SKM-1 treated with dmso at 0.1 percent for 144 hours (cell line): Measurements from ENCODE around the gene SLC6A6.

Experiments
- DNase-seq: peaks from one replicate; lab custom pipeline; 2025; ENCODE audit not compliant: unreplicated experiment; lab: John Stamatoyannopoulos, UW

The SLC6A6 gene

DNA sequence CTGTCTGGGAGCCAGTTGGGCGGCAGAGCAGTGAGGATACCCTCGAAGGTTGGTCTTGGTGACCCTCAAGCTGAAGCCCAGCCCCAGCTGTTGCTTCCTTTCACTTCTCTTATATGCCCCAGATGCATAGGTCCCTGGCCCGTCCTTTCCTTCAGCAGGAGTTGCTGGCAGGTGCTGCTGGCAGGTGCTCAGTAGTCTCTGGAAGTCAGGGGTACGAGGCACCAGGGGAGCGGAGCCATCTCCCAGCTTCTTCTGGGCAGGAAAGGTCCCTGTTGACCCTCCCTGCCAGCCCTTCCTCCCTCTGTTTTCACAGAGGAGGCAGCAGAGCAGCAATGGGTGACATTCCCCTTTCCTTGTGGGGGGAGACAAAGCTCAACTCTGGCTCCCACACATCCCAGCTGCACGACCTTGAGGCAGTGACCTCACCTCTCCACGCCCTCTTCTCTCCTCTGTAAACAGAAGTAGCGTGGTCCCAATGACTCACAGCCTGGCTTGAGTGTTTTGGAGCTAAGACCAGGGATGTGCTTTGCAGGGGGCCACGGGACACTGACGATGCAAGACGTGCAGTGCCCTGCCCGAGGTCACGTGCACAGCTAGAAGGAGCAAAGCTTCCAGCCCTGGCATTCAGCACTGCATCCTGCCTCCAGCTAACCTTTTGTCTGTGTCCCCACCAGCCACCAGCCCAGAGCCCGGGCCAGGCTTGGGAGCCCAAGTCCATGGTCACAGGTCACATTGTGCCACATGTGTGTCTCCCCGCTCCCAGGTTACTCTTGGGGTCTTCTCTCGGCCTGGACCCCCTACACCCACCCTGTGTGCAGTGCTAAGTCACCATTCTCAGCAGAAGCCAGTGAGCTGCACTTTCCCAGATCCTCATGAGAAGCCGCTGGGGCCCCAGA lies 49.7 kb downstream of the SLC6A6 start:
- DNase-seq: no peak

DNA sequence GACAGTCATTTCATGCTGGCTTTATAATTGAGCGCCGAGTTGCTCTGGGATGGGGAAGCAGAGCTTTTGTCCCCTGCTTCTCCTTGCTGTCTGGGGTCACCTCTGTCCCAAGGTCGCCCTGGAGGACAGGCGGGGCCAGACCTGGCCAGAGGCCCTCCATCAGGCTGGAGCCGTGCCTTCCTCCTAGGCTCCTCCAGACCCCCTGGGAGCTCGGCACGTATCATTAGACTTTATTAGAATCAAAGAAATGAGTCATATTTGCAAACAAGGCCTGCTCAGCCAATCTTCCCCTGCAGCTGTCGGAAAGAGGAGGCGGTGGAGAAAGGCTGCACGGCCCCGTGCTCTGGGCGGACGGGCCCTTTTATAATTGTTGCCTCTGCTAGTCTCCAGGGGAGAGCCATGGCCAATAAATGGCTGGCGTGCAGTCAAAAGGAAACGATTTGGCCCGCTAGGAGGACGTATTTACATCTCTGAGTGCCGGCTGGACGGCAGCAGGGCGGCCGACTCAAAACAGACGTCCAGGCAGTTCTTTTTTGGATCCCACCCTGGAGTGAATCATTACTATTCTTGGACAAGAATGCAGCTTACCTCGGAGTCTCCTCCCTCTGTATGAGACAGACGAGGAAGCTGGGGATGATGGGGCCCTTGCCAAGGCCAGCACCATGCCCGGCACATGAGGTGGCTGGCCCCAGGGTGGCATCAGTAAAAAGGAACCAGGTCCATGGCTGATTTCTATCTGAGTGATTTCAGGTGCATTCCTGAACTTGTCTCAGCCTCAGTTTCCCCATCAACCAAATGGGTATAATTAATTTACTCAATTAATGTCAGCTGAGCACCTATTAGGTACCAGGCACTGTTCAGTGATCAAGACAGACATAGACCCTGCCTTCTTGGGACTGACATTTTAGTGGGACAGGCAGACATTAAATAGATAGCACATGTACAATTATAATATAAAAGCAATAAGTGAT lies 50.6 kb downstream of the SLC6A6 start:
- DNase-seq: no peak

DNA sequence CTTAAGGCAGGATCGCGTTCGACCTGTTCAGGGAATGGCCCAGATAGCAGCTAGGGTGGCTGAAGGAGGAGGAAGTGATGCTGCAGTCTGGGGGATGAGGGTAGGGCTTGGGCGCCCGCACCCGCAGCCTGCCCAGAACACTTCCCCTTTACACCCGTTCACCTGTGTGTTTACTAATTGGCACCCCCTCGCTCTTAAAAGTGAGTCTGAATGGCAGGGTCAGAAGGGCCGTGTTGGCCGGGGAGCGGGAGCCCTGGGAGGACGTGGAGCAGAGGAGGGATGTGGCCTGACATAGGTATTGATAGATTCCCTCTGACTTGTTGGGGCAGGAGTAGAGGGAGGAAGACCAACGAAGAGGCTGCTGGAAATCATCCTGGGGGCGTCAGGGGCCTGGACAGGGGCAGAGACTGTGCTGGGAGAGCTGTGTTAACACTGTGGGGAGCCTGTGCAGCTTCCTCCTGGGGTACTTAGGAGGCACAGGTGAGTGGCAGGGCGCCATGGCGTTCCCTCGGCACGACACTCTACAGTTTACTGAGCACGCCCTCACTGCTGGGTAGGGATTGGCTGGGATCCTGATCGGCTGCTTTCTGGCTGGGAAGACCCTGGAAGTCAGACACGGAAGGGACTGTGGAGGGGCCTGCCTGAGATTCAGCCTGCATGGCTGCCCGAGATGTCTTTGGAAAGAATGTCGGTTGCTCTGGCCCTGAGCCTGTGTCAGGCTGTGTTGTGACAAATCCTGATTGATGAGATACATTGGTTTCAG lies 51.7 kb downstream of the SLC6A6 start:
- DNase-seq: no peak

DNA sequence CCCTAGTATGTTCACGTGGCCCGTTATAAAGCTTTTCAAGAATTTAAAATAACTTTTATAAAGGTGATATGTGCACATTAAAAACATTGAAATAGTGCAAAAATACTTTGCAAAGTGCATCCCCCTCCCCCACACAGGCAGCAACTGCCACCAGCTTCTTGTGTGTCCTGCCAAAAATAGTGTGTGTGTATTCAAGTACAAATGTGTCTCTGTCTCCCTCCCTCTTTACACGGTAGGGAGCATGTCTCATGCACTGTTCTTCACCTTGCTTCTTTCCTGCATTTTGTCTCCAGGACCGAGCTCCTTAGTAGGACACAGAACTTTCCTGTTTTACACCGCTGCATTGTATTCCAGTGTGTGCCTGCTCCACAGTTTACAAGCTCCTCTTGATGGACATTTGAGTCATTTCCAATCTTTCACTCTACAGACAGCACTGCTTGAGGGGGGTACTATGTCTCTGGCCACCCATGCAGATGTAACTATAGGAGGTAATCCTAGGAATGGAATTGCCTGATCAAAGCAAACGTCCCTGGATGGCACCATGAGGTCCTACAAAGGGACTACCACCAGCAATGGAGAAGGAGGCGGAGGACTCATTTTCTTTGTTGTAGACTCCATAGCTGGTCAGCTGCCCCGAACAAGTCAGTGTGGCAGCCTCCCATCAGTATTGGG lies 52.4 kb downstream of the SLC6A6 start:
- DNase-seq: no peak

GRCh38 chr3:14455571-14456317 lies 53.3 kb downstream of the SLC6A6 start:
- no peak for DNase-seq

- no peak for DNase-seq
Observed at GRCh38 chr3:14456794-14457193, 54.4 kb downstream of the SLC6A6 start.

DNA sequence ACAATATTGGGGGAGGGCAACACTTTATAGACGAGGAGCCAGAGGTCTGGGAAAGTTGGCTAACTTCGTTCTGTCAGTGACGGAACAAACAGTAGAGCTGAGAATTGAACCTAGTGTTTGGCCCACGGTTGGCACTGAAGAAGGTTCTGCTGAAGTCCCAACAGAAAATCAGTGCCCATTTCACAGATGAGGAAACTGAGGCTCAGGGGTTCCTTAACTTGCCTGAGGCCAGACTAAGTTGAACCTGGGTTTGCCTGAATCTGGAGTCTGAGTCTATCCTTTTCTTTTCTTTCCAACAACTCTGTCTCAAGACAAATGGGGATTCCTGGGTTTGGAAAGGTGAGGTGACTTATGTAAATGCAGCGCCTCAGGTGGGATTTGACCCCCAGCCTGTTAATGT lies 55.1 kb downstream of the SLC6A6 start:
- no peak for DNase-seq

GRCh38 chr3:14457999-14458398 lies 55.6 kb downstream of the SLC6A6 start:
- no peak for DNase-seq

DNA sequence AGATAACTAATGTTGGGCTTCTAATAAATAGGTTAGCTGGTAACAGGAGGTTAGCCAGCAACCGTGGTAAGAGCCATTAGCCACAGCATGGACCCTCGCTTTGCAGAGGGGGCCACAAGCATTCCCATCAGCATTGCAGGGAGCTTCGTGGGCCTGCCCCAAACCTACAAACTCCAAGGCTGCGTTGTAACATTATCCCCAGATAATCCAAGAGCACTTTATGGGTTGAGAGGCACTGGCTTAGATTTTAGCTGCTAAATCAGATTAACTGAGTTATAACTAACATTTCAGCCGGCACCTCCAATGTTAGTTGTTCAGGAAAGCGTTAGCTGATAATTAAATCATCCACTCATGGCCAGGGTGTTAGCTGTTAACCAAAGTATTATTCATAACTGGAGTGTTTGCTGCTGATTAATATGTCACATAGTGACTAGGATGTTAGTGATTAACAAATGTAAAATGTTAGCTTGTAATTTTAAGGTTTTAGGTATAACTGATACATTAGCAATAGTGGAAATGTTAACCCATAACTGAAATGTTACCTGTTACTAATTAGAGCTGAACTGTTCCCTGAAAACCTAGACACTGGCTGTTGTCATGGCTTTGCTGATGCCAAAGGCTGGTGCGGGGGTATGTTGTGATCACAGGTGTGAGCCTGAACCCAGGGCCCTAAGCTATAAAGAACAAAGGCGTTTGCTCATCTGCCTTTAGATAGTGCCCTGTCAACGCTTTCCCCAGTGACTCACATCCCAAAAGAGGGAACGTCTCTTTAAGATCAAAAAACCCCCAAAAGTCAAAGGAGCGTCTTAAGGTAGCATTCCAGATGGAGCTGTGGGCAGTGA lies 56.2 kb downstream of the SLC6A6 start:
- DNase-seq: no peak

GRCh38 chr3:14459384-14459783 lies 57.0 kb downstream of the SLC6A6 start:
- no peak for DNase-seq

DNA sequence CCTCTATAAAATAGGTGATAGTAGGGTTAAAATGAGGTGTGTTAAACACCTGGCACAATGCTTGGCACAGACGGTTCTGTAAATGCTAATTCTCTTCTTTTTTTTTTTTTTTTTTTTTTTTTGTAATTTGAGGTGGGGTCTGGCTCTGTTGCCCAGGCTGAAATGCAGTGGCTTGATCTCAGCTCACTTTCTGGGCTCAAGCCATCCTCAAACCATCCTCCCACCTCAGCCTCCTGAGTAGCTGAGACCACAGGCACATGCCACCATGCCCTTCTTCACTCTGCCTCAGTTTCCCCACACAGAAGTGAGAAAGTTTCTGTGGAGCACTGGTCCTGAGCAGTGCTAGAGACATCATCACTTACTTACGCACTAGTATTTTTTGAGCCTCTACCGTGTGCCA lies 57.4 kb downstream of the SLC6A6 start:
- DNase-seq: no peak

- DNase-seq: no peak
Observed at GRCh38 chr3:14460342-14461005, 58.1 kb downstream of the SLC6A6 start.

DNA sequence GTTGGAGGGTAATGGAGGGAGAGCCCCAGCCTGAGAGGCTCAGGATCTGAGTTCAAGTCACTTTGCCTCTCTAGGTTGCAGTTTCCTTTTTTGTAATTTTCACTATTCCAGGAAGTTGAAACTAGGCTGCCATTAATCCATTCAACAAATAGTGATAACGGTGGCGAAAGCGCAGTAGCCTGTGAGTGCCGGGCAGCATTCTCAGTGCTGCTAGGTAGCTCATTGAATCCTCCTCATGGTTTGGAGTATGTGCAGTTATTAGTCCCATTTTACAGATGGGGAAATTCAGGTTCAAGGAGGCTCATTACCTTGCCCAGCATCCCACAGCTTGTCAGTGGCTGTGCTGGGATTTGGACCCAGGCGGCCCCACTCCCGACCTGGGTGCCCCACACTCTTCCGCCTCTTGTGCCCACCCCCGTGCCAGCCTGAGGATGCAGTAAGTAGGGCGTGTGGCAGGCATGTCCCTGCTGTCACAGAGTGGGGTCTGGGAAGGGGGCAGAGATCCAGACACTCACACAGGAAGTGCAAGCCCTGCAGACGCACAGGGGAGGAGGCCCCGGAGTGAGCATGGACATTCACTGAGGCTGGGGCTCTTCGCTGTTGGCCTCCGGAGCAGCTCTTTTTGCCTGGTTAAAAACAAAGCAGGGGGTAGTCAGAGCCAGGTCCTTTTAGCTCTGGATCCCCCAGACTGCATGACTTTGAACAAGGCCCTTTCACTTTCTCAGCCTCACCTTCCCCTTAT lies 58.8 kb downstream of the SLC6A6 start:
- DNase-seq: no peak

GRCh38 chr3:14461748-14462324 lies 59.4 kb downstream of the SLC6A6 start:
- peak; percentile 23 for DNase-seq

DNA sequence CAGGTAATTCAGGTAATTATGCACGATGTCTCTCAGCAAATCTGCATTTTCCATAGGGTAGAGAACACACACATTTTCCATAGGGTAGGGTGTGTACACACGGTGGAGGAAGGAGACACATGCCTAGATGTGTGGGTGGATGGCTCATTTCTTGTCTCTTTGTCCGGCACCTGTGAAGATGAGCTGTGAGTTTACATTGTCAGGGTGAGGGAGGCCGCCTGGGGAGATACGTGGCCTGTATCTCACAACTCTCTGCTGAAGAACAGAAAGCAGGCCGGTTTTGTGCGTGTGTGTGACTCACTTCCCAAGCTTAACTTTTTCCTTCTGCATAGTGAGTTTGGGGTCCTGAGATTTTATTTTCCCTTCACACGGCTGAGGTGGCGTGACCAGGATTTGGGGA lies 60.3 kb downstream of the SLC6A6 start:
- no peak for DNase-seq

GRCh38 chr3:14463330-14464140 lies 61.1 kb downstream of the SLC6A6 start:
- DNase-seq: no peak

- no peak for DNase-seq
Observed at GRCh38 chr3:14464141-14464465, 61.7 kb downstream of the SLC6A6 start.
